Measurements from ENCODE around the gene AFAP1L2. TPM values are rescaled to one million over a fixed set of nuclear protein-coding genes. Genes with fewer than 3 reads are reported as not detected.
A peak's percentile ranks its signal among the peaks of the same experiment; 100 is the strongest.

Gene AFAP1L2
- total RNA-seq, 2 donors from 2014 or later: 1.8 to 3.0 TPM

DNA sequence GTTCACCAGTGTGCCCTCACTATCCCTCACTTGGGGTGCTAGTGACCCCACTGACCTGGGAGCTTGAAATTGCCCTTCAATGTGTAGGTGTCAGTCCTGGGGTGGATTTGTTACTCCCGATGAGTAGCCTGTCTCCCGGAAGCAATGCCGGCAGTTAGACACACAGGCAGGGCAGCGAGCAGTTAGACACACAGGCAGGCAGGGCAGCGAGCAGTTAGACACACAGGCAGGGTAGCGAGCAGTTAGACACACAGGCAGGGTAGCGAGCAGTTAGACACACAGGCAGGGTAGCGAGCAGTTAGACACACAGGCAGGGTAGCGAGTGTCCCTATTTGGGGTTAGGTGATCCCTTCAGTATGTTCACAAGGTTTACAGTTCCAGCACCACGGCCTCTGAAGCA, 121.2 kb downstream of the AFAP1L2 start:
- Mint-ChIP-seq H3K4me3 (no peak overlapping the region), H3K27me3 (peaks cover 22% of the 10 kb centered on the region), H3K27ac (no peak overlapping the region), H3K4me1 (no peaks in the 10 kb centered on the region), H3K36me3 (ENCODE audit: low read depth) (no peaks in the 10 kb centered on the region)
- ATAC-seq: no peak
- H3K9me3 ChIP-seq (ENCODE audit: control insufficient read depth, low read length, poor library complexity, severe bottlenecking): no peaks in the 10 kb centered on the region
- DNase-seq: no peak

DNA sequence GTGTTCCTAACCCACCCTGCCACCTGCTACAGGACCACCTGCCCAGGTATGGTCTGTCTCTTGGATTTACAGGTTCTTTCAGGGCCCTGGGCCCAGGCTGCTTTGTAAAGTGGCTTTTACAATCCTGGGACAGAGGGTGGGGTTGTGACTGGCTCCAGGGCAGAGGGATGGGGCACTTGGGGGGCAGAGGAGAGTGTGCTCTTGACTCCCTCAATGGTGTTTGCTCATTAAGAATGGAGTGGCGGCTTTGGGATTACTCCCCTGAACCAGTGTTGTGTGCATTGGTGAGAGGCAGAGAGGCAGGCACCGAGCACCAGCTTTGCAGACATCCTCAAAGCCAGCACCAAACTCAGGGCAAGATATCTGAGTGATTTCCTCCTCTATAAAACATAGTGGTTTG, 121.8 kb downstream of the AFAP1L2 start:
- no peaks in the 10 kb centered on the region for H3K4me1 Mint-ChIP-seq
- peaks cover 25% of the 10 kb centered on the region for H3K27me3 Mint-ChIP-seq
- no peak overlapping the region for H3K4me3 Mint-ChIP-seq
- H3K36me3 Mint-ChIP-seq (ENCODE audit: low read depth): no peaks in the 10 kb centered on the region
- ATAC-seq: no peak
- no peaks in the 10 kb centered on the region for H3K9me3 ChIP-seq (ENCODE audit: control insufficient read depth, low read length, poor library complexity, severe bottlenecking)
- no peak for DNase-seq
- no peak overlapping the region for H3K27ac Mint-ChIP-seq

DNA sequence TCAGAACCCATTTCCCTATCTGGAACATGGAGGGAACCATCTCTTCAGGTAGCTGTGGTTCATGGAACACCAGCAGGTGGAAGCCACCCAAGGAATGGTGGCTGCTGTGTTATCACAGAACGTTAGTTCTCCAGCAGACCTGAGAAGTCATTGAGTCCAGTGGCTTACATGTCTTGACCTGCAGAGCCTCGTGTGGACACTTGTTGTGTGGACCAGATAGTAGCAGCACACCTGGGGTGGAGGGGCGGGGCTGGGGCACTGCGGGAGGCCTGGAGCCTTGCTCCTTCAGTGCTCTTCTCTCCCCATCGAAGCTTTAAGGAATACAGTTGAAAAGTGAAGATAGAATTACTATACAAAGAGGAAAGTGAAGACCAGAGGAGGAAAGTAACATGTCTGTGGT, 122.8 kb downstream of the AFAP1L2 start:
- no peak for DNase-seq
- Mint-ChIP-seq H3K27ac (no peak overlapping the region), H3K27me3 (peaks cover 27% of the 10 kb centered on the region), H3K4me1 (no peaks in the 10 kb centered on the region), H3K36me3 (ENCODE audit: low read depth) (no peaks in the 10 kb centered on the region), H3K4me3 (no peak overlapping the region)
- H3K9me3 ChIP-seq (ENCODE audit: control insufficient read depth, low read length, poor library complexity, severe bottlenecking): no peaks in the 10 kb centered on the region
- no peak for ATAC-seq

DNA sequence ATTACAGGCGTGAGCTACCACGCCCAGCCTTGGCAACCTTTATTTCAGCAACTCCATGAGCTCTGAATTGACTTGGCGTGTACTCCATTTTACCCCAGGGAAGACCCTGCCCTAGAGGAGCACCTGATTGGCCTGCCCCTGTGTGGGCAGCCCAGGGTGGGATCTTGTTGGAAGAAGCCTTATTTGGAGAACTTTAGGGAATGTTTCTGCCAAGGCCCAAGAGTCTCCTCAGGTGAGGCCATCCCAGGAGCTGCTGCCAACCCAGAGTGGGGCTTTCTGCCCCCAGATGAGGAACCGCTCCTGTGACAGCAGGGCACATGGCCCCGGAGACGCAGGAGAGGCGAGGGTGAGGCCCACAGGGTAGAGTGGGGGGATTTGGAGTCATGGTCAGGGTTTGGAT, 123.3 kb downstream of the AFAP1L2 start:
- no peaks in the 10 kb centered on the region for H3K9me3 ChIP-seq (ENCODE audit: control insufficient read depth, low read length, poor library complexity, severe bottlenecking)
- Mint-ChIP-seq H3K27me3 (peaks cover 27% of the 10 kb centered on the region), H3K27ac (no peak overlapping the region), H3K4me3 (no peak overlapping the region), H3K4me1 (no peaks in the 10 kb centered on the region), H3K36me3 (ENCODE audit: low read depth) (no peaks in the 10 kb centered on the region)
- ATAC-seq (no peak), DNase-seq (no peak)

DNA sequence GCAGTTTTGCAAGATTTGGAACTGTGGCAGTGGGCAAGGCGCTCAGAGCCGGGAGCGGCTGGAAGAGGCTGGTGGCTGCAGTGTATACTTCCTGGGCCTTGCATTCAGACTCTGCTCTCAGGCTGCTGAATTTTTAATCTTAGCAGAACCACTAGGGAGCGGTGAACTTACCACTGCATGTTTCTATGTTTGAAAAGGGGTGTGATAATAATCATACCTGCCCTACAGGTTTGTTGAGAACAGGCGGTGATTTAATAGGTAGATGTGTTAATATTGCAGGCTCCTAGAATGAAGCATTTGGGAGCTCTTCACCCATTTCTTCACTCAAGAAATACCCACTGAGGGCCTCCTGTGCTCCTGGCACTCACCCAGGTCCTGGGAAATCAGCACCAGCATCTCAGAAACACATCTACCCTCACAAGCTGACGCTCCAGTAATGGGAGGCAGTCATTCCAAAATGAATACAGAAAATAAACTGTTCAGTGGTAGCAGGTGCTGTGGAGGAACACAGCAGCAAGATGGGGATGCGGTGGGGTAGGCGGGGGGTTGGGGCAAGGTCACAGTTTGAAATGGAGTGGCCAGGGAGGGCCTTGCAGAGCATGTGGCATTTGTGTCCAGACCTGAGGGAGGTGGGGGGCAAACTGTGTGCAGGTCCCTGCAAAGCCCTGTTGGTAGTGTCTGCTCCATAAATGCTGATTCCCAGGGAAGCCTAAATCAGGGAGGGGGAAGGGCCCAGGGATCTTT, 124.2 kb downstream of the AFAP1L2 start:
- ATAC-seq (no peak), DNase-seq (no peak)
- no peak overlapping the region for H3K27ac Mint-ChIP-seq
- H3K9me3 ChIP-seq (ENCODE audit: control insufficient read depth, low read length, poor library complexity, severe bottlenecking): no peaks in the 10 kb centered on the region
- H3K36me3 Mint-ChIP-seq (ENCODE audit: low read depth): no peaks in the 10 kb centered on the region
- H3K27me3 Mint-ChIP-seq: peaks cover 30% of the 10 kb centered on the region
- no peaks in the 10 kb centered on the region for H3K4me1 Mint-ChIP-seq
- H3K4me3 Mint-ChIP-seq: no peak overlapping the region

DNA sequence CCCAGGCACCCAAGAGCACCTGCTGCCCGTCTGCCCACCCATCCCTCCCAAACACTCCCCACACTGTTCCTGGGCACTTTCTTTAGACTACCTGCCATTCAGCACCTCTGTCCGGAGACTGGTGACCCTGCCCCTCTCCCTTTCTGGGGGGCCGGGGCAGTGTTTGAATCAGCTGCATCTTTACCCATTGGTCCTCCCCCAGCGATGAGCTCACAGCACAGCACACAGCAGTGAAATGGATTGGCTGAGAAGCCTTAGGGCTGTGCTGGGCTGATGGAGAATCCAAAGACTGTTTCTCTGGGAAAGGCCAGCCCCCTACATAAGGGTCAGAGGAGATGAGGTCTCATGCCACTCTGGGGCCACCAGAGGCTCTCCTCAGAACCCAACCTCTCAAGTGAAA, 125.0 kb downstream of the AFAP1L2 start:
- DNase-seq (no peak), ATAC-seq (no peak)
- Mint-ChIP-seq H3K4me1 (no peaks in the 10 kb centered on the region), H3K27me3 (peaks cover 36% of the 10 kb centered on the region), H3K36me3 (ENCODE audit: low read depth) (no peaks in the 10 kb centered on the region), H3K27ac (no peak overlapping the region), H3K4me3 (no peak overlapping the region)
- H3K9me3 ChIP-seq (ENCODE audit: control insufficient read depth, low read length, poor library complexity, severe bottlenecking): no peaks in the 10 kb centered on the region

DNA sequence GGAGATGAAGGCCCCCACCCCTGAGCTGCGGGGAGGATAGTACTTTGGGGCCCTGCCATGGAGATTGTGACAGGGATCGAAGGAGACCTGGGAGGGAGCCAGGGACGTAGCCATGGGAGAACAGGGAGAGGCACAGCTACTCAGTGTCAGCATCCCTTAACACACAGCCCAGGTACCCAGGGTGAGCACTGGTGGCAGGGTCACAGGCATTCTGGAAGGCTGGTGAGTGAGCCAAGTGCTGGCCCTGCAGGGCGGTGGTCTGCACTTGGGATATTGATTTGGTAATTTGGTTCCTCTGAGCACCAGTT, 125.5 kb downstream of the AFAP1L2 start:
- no peaks in the 10 kb centered on the region for H3K36me3 Mint-ChIP-seq (ENCODE audit: low read depth)
- no peaks in the 10 kb centered on the region for H3K4me1 Mint-ChIP-seq
- ATAC-seq (no peak), DNase-seq (no peak)
- H3K9me3 ChIP-seq (ENCODE audit: control insufficient read depth, low read length, poor library complexity, severe bottlenecking): no peaks in the 10 kb centered on the region
- H3K27ac Mint-ChIP-seq: no peak overlapping the region
- peaks cover 33% of the 10 kb centered on the region for H3K27me3 Mint-ChIP-seq
- no peak overlapping the region for H3K4me3 Mint-ChIP-seq

DNA sequence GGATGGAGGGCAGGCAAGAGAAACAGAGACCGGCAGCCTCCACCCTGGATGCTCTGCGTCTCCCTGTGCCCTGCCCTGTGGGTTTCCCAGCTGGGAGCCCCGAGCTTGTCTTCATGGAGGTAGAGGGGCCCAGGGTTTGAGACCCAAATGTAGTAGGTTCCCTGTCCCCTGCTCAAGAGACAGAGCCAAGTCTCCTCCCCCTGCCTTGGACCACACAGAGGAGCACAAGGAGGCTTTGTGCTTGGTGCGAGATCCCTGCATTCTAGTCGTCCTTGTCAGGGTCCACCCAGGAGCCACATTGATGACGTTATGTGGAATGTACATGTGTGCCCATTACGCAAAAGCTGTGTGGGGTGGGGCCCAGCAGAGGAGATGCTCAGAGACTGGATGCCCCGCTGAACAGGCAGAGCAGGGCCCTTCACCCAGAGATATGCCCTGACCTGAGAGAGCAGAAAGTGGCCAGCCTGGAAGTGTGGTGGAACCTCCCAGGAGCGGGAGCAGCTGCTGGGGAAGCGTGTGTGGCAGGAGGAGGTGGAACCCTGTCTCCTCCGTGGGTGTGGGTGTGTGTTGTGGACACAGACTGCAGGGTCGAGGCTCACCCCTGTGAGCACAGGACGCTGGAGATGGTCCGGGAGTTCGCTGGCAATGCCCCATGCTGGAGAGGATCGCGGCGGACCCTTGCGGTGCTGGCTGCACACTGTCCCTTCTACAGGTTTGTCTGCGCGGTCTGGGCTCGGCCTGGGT, 126.0 kb downstream of the AFAP1L2 start:
- no peaks in the 10 kb centered on the region for H3K4me1 Mint-ChIP-seq
- H3K36me3 Mint-ChIP-seq (ENCODE audit: low read depth): no peaks in the 10 kb centered on the region
- H3K27ac Mint-ChIP-seq: no peak overlapping the region
- ATAC-seq (no peak), DNase-seq (no peak)
- H3K9me3 ChIP-seq (ENCODE audit: control insufficient read depth, low read length, poor library complexity, severe bottlenecking): no peaks in the 10 kb centered on the region
- H3K4me3 Mint-ChIP-seq: no peak overlapping the region
- H3K27me3 Mint-ChIP-seq: peaks cover 32% of the 10 kb centered on the region

DNA sequence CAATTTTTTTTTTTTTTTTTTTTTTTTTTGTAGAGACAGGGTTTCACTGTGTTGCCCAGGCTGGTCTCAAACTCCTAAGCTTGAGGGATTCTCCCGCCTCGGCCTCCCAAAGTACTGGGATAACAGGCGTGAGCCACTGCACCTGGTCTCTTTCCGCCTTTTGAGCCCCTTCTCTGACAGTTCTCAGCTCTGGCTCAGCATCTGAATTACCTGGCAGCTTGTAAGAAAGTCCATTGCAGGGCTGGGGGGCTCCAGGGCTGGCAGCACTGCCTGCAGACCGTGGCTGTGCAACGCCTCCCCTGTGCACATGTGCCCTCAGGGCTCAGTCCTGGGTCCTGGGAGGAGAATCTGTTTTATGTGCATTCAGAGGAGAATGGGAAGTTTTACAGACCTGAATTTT, 127.6 kb downstream of the AFAP1L2 start:
- no peaks in the 10 kb centered on the region for H3K36me3 Mint-ChIP-seq (ENCODE audit: low read depth)
- peaks cover 44% of the 10 kb centered on the region for H3K27me3 Mint-ChIP-seq
- H3K4me3 Mint-ChIP-seq: no peak overlapping the region
- DNase-seq: no peak
- no peaks in the 10 kb centered on the region for H3K4me1 Mint-ChIP-seq
- H3K27ac Mint-ChIP-seq: no peak overlapping the region
- H3K9me3 ChIP-seq (ENCODE audit: control insufficient read depth, low read length, poor library complexity, severe bottlenecking): no peaks in the 10 kb centered on the region
- no peak for ATAC-seq

DNA sequence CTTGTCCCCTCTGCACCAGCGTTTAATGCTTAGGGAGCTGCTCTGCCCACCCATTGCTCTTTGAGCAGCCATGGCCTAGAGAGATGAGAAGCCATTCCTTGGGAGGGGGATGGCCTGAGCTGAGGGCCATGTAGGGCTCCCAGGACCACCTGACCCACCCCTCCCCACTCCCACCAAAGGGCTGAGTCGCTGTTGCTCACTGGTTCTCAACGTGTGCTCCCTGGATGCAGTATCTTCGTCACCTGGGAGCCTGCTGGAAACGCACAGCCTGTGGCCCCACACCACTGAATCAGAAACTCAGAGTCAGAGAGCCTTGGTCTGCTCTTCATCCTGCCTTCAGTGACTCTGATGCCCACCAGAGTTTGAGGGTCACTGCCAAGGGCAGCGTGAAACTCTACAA, 128.2 kb downstream of the AFAP1L2 start:
- Mint-ChIP-seq H3K4me3 (no peak overlapping the region), H3K4me1 (no peaks in the 10 kb centered on the region), H3K27ac (no peak overlapping the region), H3K27me3 (peaks cover 48% of the 10 kb centered on the region), H3K36me3 (ENCODE audit: low read depth) (no peaks in the 10 kb centered on the region)
- no peaks in the 10 kb centered on the region for H3K9me3 ChIP-seq (ENCODE audit: control insufficient read depth, low read length, poor library complexity, severe bottlenecking)
- no peak for ATAC-seq
- DNase-seq: no peak

DNA sequence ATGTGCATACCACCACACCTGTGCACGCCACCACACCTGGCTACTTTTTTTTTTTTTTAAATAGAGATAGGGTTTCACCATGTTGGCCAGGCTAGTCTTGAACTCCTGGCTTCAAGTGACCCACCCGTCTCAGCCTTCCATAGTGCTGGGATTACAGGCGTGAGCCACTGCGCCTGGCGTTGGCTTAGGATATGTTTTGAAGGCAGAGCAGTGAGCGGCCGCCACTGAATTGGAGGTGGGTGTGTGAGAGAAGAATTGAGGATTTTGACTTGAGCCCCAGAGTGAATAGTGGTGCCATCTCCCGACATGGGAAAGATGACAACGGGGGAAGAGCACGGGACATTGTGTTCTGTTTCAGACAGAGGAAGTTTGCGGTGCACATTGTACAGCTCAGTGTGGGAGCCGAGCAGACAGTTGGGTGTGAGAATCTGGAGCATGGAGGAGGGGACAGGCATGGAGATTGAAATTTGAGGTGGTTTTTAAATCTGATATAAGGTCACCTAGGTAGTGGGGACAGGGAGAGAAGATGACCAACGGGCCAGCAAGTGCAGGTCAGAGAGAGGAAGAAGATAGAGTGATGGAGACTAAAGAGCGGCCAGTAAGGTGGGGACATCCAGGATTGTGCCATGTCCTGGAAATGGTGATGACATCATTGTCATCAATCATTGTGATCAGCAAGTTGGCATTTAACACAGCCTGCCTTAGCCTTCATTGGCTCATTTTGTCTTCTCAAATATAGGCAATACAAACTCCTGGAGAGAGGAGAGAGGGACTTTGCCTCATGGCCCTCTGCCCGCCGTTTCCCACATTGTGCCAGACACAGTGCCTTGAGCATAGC, 129.5 kb downstream of the AFAP1L2 start:
- H3K4me1 Mint-ChIP-seq: no peaks in the 10 kb centered on the region
- H3K27me3 Mint-ChIP-seq: peaks cover 53% of the 10 kb centered on the region
- ATAC-seq (no peak), DNase-seq (no peak)
- no peaks in the 10 kb centered on the region for H3K36me3 Mint-ChIP-seq (ENCODE audit: low read depth)
- H3K9me3 ChIP-seq (ENCODE audit: control insufficient read depth, low read length, poor library complexity, severe bottlenecking): no peaks in the 10 kb centered on the region
- peak overlapping the region; percentile 15 for H3K4me3 Mint-ChIP-seq
- H3K27ac Mint-ChIP-seq: no peak overlapping the region

DNA sequence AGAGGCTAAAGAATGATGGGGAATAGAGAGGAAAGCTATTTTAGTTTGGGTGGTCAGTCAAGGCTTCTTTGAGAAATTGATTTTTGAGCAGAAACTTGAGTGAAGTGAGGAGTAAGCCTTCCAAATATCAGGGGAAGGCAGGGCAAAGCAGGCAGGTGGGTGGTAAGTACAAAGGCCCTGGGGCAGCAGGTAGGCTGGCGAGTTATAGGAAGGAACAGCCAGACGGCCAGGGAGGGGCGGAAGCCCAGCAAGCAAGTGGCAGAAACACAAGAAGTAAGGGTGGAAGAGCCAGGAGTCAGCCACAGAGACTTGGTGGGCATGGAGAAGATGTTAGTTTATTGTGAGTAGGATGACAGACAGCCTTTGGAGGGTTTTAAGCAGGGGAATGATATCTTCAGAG, 130.4 kb downstream of the AFAP1L2 start:
- H3K27me3 Mint-ChIP-seq: peaks cover 53% of the 10 kb centered on the region
- no peak for ATAC-seq

DNA sequence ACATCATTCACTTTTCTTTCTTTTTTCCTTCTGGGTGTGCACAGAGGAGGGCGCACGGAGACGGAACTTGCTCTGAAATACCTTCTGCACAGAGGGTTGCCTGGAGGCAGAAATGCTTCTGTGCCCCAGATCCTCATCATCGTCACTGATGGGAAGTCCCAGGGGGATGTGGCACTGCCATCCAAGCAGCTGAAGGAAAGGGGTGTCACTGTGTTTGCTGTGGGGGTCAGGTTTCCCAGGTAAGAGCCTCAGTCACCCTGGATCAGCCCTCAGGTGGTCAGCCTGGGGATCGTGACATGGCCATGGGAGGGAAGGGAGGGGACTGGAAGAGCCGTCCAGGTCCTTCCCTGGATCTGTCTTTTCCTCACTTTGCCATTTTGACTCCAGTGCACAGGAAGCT, 131.6 kb downstream of the AFAP1L2 start:
- Mint-ChIP-seq H3K27ac (no peak overlapping the region), H3K4me1 (no peaks in the 10 kb centered on the region), H3K36me3 (ENCODE audit: low read depth) (no peaks in the 10 kb centered on the region), H3K4me3 (no peak overlapping the region), H3K27me3 (peaks cover 42% of the 10 kb centered on the region)
- no peaks in the 10 kb centered on the region for H3K9me3 ChIP-seq (ENCODE audit: control insufficient read depth, low read length, poor library complexity, severe bottlenecking)
- ATAC-seq: no peak
- DNase-seq: no peak

More for the DNA sequence above, 130.4 kb downstream of the AFAP1L2 start:
- Mint-ChIP-seq H3K36me3 (ENCODE audit: low read depth) (no peaks in the 10 kb centered on the region), H3K27ac (no peak overlapping the region), H3K4me3 (no peak overlapping the region), H3K4me1 (no peaks in the 10 kb centered on the region)
- H3K9me3 ChIP-seq (ENCODE audit: control insufficient read depth, low read length, poor library complexity, severe bottlenecking): no peaks in the 10 kb centered on the region
- no peak for DNase-seq

Measured in T-helper 17 cell (primary cell).